ENCODE measurements around the gene SCCPDH.

The SCCPDH gene

GRCh38 chr1:246753670-246754535, 29.7 kb downstream of the SCCPDH start:
- DNase-seq, result peak; percentile 0 to 67 (median 37)

GRCh38 chr1:246755419-246755818, 31.2 kb downstream of the SCCPDH start:
- no peak for DNase-seq

GRCh38 chr1:246760422-246761347, 36.5 kb downstream of the SCCPDH start:
- DNase-seq, result no peak

DNA sequence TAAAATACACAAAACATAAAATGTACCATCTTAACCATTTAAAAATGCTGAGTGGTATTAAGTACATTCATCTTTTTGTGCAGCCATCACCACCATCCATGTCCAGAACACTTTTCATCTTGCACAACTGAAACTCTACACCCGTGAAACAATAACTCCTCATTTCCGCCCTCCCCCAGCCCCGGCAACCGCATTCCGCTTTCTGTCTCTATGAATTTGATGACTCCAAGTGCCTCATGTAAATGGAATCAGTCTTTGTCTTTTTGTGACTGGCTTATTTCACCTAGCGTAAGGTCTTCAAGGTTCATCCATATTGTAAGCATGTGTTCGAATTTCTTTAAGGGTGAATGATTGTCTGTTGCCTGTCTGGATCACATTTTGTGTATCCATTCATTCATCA, 37.2 kb downstream of the SCCPDH start:
- DNase-seq, result peak in 1 of 3 experiments; percentile 55

DNA sequence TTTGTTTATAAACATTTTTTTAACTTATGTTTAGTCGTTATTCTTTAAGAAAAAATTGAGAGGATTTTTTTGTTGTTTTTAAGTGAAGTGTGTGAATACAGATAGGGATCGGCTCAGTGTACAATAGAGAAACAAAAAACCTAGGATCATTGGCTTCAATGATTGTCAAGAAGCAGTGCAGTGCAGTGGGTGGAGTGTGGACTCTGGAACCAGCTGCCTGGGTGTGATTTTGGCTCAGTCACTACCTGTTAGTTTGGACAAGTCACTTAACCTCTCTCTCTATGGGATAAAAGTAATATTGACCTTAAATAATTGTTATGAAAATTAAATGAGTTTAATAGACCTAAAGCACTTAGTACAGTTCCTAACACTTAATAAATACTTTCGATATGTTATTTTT, 41.3 kb downstream of the SCCPDH start:
- DNase-seq, result no peak

DNA sequence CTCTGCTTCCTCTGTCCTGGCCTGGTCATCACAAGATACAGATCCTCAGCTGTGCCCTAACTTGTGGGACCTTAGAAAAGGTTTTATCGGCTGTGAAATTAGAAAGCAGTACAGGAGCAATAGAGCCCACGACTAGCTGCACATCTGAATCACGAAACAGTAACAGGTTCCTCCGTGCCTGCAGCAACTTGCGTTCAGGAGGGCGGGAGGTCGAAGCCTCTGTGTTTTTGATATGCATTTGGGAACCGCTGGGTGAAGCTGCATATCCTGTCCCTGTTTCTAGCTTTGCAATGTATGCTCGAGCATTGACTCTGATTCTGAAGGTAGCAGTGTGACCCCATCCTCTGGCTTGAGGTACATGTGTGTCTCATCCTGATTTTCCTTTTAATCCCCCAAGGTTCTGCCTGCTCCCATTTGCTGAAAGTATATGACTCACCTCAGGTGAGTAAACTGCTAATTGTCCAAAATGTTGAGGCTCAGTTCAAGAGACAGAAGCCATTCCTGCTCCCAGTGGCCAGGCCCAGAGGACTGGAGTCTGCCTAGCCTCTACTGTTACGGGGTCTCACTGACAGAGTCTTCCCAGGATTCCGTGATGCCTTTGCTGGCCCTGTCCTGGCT, 44.3 kb downstream of the SCCPDH start:
- no peak for DNase-seq

DNA sequence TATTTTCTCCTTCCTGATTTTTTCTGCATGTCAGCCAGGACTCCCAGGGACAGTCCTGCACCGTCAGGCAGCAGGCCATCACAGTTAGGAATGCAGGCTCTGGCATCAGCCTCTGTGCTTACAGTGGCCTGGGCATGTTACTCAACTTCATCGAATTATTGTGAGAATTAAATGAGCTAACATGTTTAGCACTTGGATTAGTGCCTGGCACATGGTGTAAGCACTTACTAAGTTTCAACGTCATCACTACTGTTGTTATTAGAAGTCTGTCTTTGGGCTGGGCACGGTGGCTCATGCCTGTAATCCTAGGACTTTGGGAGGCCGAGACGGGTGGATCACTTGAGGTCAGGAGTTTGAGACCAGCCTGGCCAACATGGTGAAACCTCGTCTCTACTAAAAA, 45.1 kb downstream of the SCCPDH start:
- no peak for DNase-seq

DNA sequence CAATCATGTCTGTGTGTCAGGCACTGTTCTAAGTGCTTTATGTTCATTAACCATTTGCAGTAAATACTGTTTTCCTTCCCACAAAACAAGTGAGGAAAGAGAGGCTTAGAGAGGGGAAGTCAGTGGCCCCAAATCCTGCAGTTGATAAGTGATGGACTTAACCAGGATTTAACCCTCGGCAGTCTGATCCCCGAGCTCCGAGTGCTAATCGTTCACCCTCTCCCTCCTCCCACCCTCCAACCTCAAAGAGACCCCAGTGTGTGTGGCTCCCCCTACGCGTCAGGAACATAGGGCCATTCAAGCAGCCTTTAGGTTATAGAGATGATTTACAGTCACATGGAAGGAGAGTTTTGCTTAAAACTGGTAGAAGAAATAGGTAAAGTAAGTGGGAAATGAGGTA, 47.2 kb downstream of the SCCPDH start:
- DNase-seq, result no peak

DNA sequence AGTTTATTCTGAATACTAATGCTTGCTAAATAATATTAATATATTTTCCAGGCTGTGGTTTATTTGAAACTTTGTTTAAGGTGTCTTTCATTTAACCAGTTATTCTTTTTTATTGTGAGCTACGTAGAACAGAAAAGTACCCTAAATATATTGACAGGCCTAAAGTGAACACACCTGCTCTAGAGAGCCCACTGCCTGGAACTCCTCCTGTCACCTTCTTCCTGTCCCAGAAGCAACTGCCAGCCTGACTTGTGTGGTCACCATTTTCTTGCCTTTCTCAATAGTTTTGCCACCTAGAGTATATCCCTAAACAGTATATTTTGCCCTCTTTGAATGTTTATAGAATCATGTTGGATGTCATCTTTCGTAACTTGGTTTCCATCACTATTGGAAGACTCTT, 48.5 kb downstream of the SCCPDH start:
- DNase-seq, result no peak

GRCh38 chr1:246773213-246773641, 49.0 kb downstream of the SCCPDH start:
- no peak for DNase-seq

DNA sequence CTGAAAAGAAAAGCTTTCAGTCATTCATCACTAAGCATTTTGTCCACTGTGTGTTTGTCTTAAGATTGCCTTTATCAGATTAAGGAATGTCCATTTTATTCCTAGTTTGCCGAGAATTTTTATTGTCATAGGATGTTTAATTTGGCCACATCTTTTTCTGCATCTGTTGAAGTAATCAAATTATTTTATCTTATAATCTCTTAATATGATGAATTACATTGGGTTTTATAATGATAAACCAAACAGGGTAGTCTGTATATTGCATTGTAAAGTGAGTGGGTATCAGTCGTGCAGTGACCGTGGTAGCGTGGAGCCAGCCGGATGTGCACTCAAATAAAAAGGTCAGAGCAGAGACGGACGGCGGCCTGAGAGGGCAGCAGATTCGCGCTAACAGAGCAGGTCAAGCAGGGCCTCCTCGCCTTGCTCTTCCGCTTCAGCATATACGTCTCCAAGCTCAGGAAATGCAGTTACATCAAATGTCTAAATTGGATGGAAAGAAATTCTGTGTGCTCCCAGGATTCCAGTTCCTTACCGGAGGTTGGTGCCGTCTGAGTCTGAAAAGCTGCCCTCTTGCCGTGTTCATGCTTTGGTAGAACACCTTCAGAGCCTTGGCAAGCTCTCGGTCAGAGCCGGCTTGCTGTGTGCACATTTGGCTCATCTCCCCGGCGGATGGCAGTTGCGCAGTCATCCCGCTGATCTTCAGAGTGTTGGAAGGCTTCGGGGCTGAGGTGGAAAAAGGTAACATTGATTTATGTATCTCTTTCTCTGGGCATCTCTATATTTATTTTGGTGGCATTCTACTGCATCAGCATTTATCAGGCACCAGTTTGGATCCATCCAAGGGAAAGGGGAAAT, 51.5 kb downstream of the SCCPDH start:
- DNase-seq, result no peak

- no peak for DNase-seq
These were observed 52.7 kb downstream of the SCCPDH start for GRCh38 chr1:246776923-246777322.

DNA sequence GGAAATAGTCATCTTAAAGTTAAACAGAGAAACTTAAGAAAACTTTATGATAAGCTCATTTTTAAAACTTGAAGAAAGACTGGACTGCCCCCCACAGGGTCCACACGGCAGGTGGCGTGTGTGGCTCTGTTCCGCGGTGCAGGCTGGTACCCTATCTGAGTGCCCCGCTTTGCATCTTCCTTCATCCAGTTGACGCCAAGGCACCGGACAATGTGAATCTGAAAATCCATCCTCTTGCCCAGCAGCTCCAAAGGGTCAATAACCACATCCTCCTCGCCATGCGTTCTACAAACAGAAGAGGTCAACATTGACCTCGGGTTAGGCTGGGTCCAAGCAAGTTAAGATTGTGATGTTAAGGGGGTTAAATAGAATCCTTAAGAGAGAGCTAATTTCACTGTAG, 54.5 kb downstream of the SCCPDH start:
- DNase-seq, result no peak

DNA sequence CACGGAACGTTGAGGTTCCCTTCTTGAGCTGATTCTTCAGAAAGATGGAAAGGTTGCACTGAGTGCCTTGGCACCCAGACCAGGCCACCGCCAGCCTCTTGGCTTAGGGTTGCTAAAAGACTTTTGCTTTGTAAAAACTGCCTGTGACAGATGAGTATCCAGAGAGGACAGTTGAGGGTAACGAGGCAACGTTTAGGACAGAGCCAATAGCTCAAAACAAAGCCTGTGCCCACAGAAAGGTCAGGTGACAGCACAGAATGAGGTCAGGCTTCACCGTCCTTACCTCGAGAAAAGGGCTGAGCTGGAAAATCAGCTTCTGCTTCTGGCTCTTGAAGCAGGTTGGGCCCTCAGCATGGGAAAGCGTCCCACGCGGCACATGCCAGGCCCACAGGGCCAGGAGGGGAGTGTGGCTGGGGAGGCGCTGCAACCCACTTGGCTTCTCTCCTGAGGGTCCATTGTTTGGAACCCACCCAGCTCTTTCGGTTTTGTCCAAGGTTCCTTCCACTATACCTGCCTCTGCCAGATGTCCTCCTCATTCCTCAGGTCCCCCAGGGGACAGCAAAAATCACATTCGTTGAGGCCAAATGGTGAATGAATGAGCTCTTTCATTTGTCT, 55.5 kb downstream of the SCCPDH start:
- DNase-seq, result no peak

- no peak for DNase-seq
These were observed 56.1 kb downstream of the SCCPDH start for GRCh38 chr1:246780264-246780663.

DNA sequence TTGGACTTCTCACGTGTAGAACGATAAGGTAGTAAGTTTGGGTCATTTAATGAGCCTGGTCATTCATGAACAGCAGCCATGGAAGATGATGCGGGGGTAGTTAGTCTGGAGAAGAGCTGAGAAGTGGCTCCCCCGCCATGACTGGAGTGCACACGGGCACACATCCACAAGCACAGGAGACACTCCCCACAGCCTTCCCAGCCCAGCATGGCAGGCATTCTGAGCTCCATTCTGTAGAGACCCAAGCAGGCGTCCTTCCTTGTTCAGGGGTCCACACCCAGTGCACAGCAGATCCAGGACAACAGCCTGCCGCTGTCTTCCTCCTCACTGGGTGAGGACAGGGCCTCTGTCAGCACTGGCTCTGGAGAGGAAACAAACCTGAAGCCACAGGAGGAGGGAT, 57.0 kb downstream of the SCCPDH start:
- DNase-seq, result no peak

- DNase-seq, result peak in 1 of 3 experiments; percentile 74
These were observed 58.1 kb downstream of the SCCPDH start for GRCh38 chr1:246782120-246782900.

DNA sequence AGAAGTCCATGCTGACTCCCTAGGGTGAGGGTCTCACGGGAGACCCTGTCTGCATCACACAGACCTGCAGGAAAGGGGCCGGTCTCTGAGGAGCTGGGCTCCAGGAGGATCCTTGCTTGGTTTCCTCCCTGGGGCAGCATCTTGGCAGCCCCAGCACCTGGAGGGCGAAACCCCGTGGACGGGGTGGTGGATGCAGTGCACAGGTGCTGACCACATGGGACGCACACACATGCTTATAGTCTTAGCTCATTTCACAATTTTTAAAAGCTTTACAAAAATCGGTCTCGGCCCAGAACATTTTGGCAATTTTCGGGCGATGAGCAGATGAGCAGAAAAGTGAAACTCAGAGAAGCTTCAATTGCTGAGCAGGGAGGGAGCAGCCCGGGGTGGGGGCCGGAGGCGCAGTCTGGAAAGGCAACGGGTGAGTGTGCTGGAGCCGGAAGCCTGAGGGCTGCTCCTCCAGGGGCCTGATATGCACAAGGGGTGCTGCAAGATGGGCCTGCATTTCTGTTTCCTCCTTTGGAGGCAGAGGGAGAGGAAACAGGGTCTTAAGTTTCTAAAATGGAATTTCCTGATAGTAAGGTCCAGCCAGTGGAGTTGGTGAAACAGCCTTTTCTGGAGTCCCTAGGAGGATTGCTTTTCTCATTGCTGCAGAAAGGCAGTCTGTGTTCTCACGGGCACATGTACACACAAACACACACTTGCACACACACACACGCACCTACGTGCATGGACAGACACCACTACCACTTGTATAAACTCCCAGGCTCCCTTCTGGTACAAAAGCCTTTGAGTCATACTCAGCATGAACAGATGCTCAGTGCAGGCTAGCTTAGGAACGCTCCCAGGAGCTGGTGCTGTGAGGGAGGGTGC, 60.6 kb downstream of the SCCPDH start:
- DNase-seq, result no peak

DNA sequence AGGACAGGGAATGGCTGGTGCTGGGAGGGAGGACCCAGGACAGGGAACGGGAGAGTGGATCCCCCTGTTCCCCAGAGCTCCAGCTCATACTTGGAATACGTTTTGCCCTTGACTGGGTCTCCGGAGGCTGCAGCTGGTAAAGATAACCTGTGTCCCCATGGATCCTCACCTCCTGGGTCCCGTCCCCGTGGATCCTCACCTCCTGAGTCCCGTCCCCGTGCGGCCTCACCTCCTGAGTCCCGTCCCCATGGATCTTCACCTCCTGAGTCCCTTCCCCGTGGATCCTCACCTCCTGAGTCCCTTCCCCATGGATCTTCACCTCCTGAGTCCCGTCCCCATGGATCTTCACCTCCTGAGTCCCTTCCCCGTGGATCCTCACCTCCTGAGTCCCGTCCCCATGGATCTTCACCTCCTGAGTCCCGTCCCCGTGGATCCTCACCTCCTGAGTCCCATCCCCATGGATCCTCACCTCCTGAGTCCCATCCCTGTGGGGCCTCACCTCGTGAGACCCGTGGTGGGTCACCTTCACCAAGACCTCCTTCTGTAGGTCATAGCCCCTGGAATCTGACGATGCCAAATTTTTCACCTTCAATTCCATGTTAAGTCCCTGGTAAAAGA, 61.4 kb downstream of the SCCPDH start:
- DNase-seq, result peak in 2 of 3 experiments; percentile 32 to 38
